Caco-2 (cell line): ENCODE results near the gene RPL15. TPM values are rescaled to one million over a fixed set of nuclear protein-coding genes. Genes with fewer than 3 reads are reported as not detected.
A peak's percentile ranks its signal among the peaks of the same experiment; 100 is the strongest.

Experiments
- BruUV-seq: library from RNA; stranded (reverse); fragments of 400-500 nt; replicated peaks from 2 replicates; lab custom pipeline; 2021; lab: Mats Ljungman, UMichigan
- CTCF ChIA-PET: fragments of 300-600 bp; sonication (Branson Sonifier 250); formaldehyde crosslinking; loops from one replicate; lab custom pipeline; 2022; ENCODE audit warnings: antibody characterized with exemption; lab: Charles Lee
- POLR2A ChIA-PET: fragments of 300-600 bp; sonication (Branson Sonifier 250); formaldehyde crosslinking; loops from one replicate; lab custom pipeline; 2022; ENCODE audit warnings: antibody characterized with exemption; lab: Charles Lee
- DNase-seq, 2 experiments: peaks; one replicate each; pipeline versions ENCODE4 v3.0.0 to v3.0.0-alpha.2; 2020 to 2022
- H3K27me3 ChIP-seq: replicated peaks from 2 replicates; pipeline ENCODE4 v1.6.0; 2011; ENCODE audit warnings: low read length; ENCODE audit not compliant: control insufficient read depth, insufficient read depth
- H3K36me3 ChIP-seq: 2 replicates; pipeline ENCODE4 v1.5.1; 2011; ENCODE audit warnings: low read length; ENCODE audit not compliant: control insufficient read depth, insufficient read depth
- H3K4me1 ChIP-seq: fragments of 250-450 bp; sonication (Bioruptor Pico); 2 replicates; pipeline ENCODE4 v1.5.1; 2020; ENCODE audit warnings: mild to moderate bottlenecking
- H3K4me3 ChIP-seq: 2 replicates; pipeline ENCODE4 v1.5.1; 2011; ENCODE audit warnings: low read depth, mild to moderate bottlenecking, control low read depth, low read length
- H3K9me3 ChIP-seq: fragments of 250-450 bp; sonication (Bioruptor Pico); 2 replicates; pipeline ENCODE4 v1.5.1; 2020; ENCODE audit warnings: mild to moderate bottlenecking, moderate library complexity
- H3K27ac Mint-ChIP-seq: one replicate; pipeline ENCODE4 v1.8.0; 2022; ENCODE audit warnings: mixed read lengths; ENCODE audit not compliant: unreplicated experiment
- H3K27me3 Mint-ChIP-seq: one replicate; pipeline ENCODE4 v1.8.0; 2022; ENCODE audit warnings: mixed read lengths; ENCODE audit not compliant: insufficient read depth, unreplicated experiment
- H3K36me3 Mint-ChIP-seq: one replicate; pipeline ENCODE4 v1.8.0; 2022; ENCODE audit warnings: mild to moderate bottlenecking, mixed read lengths; ENCODE audit not compliant: insufficient read depth, unreplicated experiment
- H3K4me1 Mint-ChIP-seq: one replicate; pipeline ENCODE4 v1.8.0; 2022; ENCODE audit warnings: low read depth, mixed read lengths; ENCODE audit not compliant: unreplicated experiment
- H3K4me3 Mint-ChIP-seq: one replicate; pipeline ENCODE4 v1.8.0; 2022; ENCODE audit warnings: mild to moderate bottlenecking, moderate library complexity, mixed read lengths; ENCODE audit not compliant: unreplicated experiment
- H3K9me3 Mint-ChIP-seq: one replicate; pipeline ENCODE4 v1.8.0; 2022; ENCODE audit warnings: mixed read lengths; ENCODE audit not compliant: unreplicated experiment
- intact Hi-C: fragments of 100-400 bp; cut with micrococcal nuclease; formaldehyde crosslinking; loops from one replicate; pipeline ENCODE4 v1.10.0; 2022; ENCODE audit not compliant: unreplicated experiment
- total RNA-seq: library from RNA; stranded (reverse); gene quantifications from 2 replicates; pipeline ENCODE4 v1.2.3, GENCODE V29; 2022
- TF ChIP-seq, protein P1 (sequence below), 2 experiments: fragments of 200-600 bp in 1 of 2; IDR thresholded peaks; 1 replicate in 1 of 2; 2 replicates in 1 of 2; pipeline versions ENCODE4 v1.5.1 to v1.8.0; 2011 to 2022; ENCODE audit warnings: antibody characterized with exemption in 1 of 2, control low read depth in 1 of 2, inconsistent platforms in 1 of 2, low read depth in 1 of 2, low read length in 1 of 2, mild to moderate bottlenecking in 1 of 2, moderate library complexity in 1 of 2; ENCODE audit not compliant: insufficient read depth in 1 of 2, severe bottlenecking in 1 of 2, unreplicated experiment in 1 of 2

RPL15 gene
- total RNA-seq, 1 experiment from 2014 or later = 1,698 TPM

DNA sequence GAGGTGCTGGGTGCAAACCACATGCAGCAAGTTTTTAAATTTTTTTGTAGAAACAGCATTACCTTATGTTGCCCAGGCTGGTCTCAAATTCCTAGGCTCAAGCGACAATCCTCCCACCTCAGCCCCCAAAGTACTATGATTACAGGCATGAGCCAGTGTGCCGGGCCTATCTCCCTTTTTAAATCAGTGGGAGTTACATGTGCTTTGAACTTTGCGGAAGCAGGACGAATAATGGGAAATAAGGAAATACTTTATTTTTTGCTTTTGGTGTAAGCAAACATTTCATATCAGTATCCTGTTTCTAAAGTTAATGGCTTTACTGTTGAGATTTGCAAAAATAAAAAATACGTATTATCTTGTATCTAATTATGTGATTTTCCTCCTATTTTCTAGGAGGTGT is 37.2 kb downstream of the RPL15 start:
- TF ChIP-seq, protein P1, sequence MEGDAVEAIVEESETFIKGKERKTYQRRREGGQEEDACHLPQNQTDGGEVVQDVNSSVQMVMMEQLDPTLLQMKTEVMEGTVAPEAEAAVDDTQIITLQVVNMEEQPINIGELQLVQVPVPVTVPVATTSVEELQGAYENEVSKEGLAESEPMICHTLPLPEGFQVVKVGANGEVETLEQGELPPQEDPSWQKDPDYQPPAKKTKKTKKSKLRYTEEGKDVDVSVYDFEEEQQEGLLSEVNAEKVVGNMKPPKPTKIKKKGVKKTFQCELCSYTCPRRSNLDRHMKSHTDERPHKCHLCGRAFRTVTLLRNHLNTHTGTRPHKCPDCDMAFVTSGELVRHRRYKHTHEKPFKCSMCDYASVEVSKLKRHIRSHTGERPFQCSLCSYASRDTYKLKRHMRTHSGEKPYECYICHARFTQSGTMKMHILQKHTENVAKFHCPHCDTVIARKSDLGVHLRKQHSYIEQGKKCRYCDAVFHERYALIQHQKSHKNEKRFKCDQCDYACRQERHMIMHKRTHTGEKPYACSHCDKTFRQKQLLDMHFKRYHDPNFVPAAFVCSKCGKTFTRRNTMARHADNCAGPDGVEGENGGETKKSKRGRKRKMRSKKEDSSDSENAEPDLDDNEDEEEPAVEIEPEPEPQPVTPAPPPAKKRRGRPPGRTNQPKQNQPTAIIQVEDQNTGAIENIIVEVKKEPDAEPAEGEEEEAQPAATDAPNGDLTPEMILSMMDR (IDR thresholded peaks at IDR 0.05; ENCODE audit: insufficient read depth in 1 of 2, low read depth in 1 of 2, low read length in 1 of 2, severe bottlenecking in 1 of 2, unreplicated experiment in 1 of 2) = no peak

GRCh38 chr3:23956701-23957100 is 39.8 kb downstream of the RPL15 start:
- Mint-ChIP-seq H3K27ac (no peak overlapping the region), H3K4me1 (peaks cover 14% of the 10 kb centered on the region), H3K9me3 (no peaks in the 10 kb centered on the region), H3K36me3 (peaks cover 32% of the 10 kb centered on the region), H3K4me3 (no peak overlapping the region), H3K27me3 (no peaks in the 10 kb centered on the region)
- TF ChIP-seq, protein P1 (IDR thresholded peaks at IDR 0.05; ENCODE audit: insufficient read depth in 1 of 2, low read depth in 1 of 2, low read length in 1 of 2, severe bottlenecking in 1 of 2, unreplicated experiment in 1 of 2) = no peak
- no peaks in the 10 kb centered on the region for H3K4me1 ChIP-seq
- BruUV-seq = no TSS peak
- intact Hi-C loops = no loop called here
- H3K36me3 ChIP-seq = no peaks in the 10 kb centered on the region
- DNase-seq = no peak
- H3K27me3 ChIP-seq = no peaks in the 10 kb centered on the region
- H3K4me3 ChIP-seq = no peak overlapping the region
- POLR2A ChIA-PET = no interaction called here
- no peaks in the 10 kb centered on the region for H3K9me3 ChIP-seq
- CTCF ChIA-PET = no interaction called here

More for the DNA sequence above, 37.2 kb downstream of the RPL15 start:
- H3K36me3 Mint-ChIP-seq = peaks cover 28% of the 10 kb centered on the region
- Histone ChIP-seq H3K36me3 (no peaks in the 10 kb centered on the region), H3K4me1 (peaks cover 4% of the 10 kb centered on the region; the same call in 1 of the 2 replicates), H3K9me3 (no peaks in the 10 kb centered on the region), H3K27me3 (no peaks in the 10 kb centered on the region), H3K4me3 (no peak overlapping the region)
- peaks cover 8% of the 10 kb centered on the region for H3K4me1 Mint-ChIP-seq
- POLR2A ChIA-PET = no interaction called here
- no peak overlapping the region for H3K4me3 Mint-ChIP-seq
- H3K27ac Mint-ChIP-seq = no peak overlapping the region
- DNase-seq = no peak
- CTCF ChIA-PET = no interaction called here
- no peaks in the 10 kb centered on the region for H3K27me3 Mint-ChIP-seq
- BruUV-seq = no TSS peak
- H3K9me3 Mint-ChIP-seq = no peaks in the 10 kb centered on the region
- intact Hi-C loops = no loop called here

DNA sequence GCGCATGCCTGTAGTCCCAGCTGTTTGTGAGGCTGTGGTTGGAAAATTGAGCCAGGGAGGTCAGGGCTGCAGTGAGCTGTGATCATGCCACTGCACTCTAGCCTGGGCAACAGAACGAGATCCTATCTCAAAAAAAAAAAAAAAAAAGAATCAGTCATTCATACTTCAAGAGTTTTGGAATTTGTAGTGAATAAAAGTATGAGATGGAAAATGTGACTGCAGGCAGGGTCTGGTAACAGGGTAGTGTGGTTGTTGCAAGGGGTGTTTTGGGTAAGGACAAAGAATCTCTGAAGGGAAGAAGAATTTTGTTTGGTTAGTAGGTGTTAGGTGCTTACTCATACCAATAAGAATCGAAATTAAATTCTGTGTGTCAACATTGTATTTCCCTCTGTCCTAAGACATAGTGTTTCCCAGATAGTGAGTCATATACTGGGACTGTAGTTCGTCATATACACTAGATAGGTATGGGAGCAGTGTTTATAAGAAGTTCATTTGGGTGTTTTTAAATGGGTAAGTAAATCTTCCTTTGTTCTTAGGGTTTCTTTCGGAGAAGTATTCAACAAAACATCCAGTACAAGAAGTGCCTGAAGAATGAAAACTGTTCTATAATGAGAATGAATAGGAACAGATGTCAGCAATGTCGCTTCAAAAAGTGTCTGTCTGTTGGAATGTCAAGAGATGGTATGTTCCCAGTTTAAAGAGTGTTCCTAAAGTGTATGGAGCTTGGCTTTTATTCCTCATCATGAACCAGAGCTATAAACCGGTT is 42.4 kb downstream of the RPL15 start:
- Histone ChIP-seq H3K4me3 (no peak overlapping the region), H3K4me1 (no peaks in the 10 kb centered on the region), H3K27me3 (no peaks in the 10 kb centered on the region), H3K36me3 (peaks cover 2% of the 10 kb centered on the region), H3K9me3 (no peaks in the 10 kb centered on the region)
- no peak overlapping the region for H3K4me3 Mint-ChIP-seq
- H3K36me3 Mint-ChIP-seq = peaks cover 51% of the 10 kb centered on the region
- no peak for DNase-seq
- H3K27ac Mint-ChIP-seq = peak overlapping the region; percentile 57
- no TSS peak for BruUV-seq
- TF ChIP-seq, protein P1 (IDR thresholded peaks at IDR 0.05; ENCODE audit: insufficient read depth in 1 of 2, low read depth in 1 of 2, low read length in 1 of 2, severe bottlenecking in 1 of 2, unreplicated experiment in 1 of 2) = no peak
- H3K9me3 Mint-ChIP-seq = no peaks in the 10 kb centered on the region
- H3K4me1 Mint-ChIP-seq = peaks cover 14% of the 10 kb centered on the region
- ChIA-PET CTCF (no interaction called here), POLR2A (no interaction called here)
- intact Hi-C loops = no loop called here
- no peaks in the 10 kb centered on the region for H3K27me3 Mint-ChIP-seq
